GM23338 (cell line): ENCODE results near the gene DCST1. TPM values are rescaled to one million over a fixed set of nuclear protein-coding genes. Genes with fewer than 3 reads are reported as not detected.

Source experiments
- ATAC-seq: fragments of 200-7000 bp; cut with Tn5 transposase; 3 replicates; pipeline ENCODE4 v1.9.1; 2020
- DNase-seq: peaks from one replicate; pipeline ENCODE4 v3.0.0-alpha.2; 2015; ENCODE audit warnings: low spot score
- H2AFZ ChIP-seq: fragments of 200-600 bp; sonication (generic); 2 replicates; pipeline ENCODE4 v1.8.0; 2016; ENCODE audit warnings: antibody characterized with exemption, mild to moderate bottlenecking, moderate library complexity
- H3F3A ChIP-seq: fragments of 200-600 bp; sonication (generic); replicated peaks from 2 replicates; pipeline ENCODE4 v1.8.0; 2017; ENCODE audit warnings: antibody characterized with exemption, mixed run types, low read depth
- H3K27ac ChIP-seq: fragments of 200-600 bp; sonication (generic); 2 replicates; pipeline ENCODE4 v1.6.1; 2016; ENCODE audit warnings: low read depth
- H3K27me3 ChIP-seq: fragments of 200-600 bp; sonication (generic); 2 replicates; pipeline ENCODE4 v1.8.0; 2016; ENCODE audit warnings: mild to moderate bottlenecking, mixed run types, moderate library complexity; ENCODE audit not compliant: insufficient read depth
- H3K36me3 ChIP-seq: fragments of 200-600 bp; sonication (generic); 2 replicates; pipeline ENCODE4 v1.8.0; 2016; ENCODE audit warnings: mild to moderate bottlenecking; ENCODE audit not compliant: insufficient read depth
- H3K4me1 ChIP-seq: fragments of 200-600 bp; sonication (generic); 2 replicates; pipeline ENCODE4 v1.8.0; 2016; ENCODE audit warnings: mild to moderate bottlenecking, moderate library complexity; ENCODE audit not compliant: insufficient read depth
- H3K4me2 ChIP-seq: fragments of 200-600 bp; sonication (generic); 2 replicates; pipeline ENCODE4 v1.7.1; 2017; ENCODE audit warnings: mixed run types
- H3K4me3 ChIP-seq: fragments of 200-600 bp; sonication (generic); 2 replicates; pipeline ENCODE4 v1.6.1; 2016; ENCODE audit warnings: mixed run types
- H3K79me2 ChIP-seq: fragments of 200-600 bp; sonication (generic); replicated peaks from 2 replicates; pipeline ENCODE4 v1.8.0; 2017; ENCODE audit warnings: mild to moderate bottlenecking; ENCODE audit not compliant: insufficient read depth
- H3K9me2 ChIP-seq: fragments of 200-600 bp; sonication (generic); 2 replicates; pipeline ENCODE4 v1.8.0; 2017; ENCODE audit not compliant: insufficient read depth
- H4K20me1 ChIP-seq: fragments of 200-600 bp; sonication (generic); replicated peaks from 2 replicates; pipeline ENCODE4 v1.8.0; 2017; ENCODE audit warnings: mild to moderate bottlenecking; ENCODE audit not compliant: insufficient read depth
- H3K27ac Mint-ChIP-seq: 2 replicates; pipeline ENCODE4 v1.8.0; 2020; ENCODE audit warnings: inconsistent platforms, mild to moderate bottlenecking, moderate library complexity, mixed read lengths
- H3K27me3 Mint-ChIP-seq: 3 replicates; pipeline ENCODE4 v1.8.0; 2022; ENCODE audit warnings: low read depth, mild to moderate bottlenecking, moderate library complexity, mixed read lengths, inconsistent platforms; ENCODE audit not compliant: insufficient read depth, poor library complexity
- H3K36me3 Mint-ChIP-seq: 3 replicates; pipeline ENCODE4 v1.8.0; 2021; ENCODE audit warnings: low read depth, mild to moderate bottlenecking, inconsistent platforms, moderate library complexity, mixed read lengths
- H3K4me1 Mint-ChIP-seq: 3 replicates; pipeline ENCODE4 v1.8.0; 2020; ENCODE audit warnings: mild to moderate bottlenecking, inconsistent platforms, mixed read lengths
- H3K4me3 Mint-ChIP-seq: 3 replicates; pipeline ENCODE4 v1.8.0; 2021; ENCODE audit warnings: moderate library complexity, mild to moderate bottlenecking, inconsistent platforms, mixed read lengths
- H3K9me3 Mint-ChIP-seq: 3 replicates; pipeline ENCODE4 v1.8.0; 2020; ENCODE audit warnings: moderate library complexity, mild to moderate bottlenecking, inconsistent platforms, mixed read lengths
- CREB1 ChIP-seq: fragments of 250-450 bp; sonication (Bioruptor Pico); IDR thresholded peaks from 2 replicates; pipeline ENCODE4 v1.5.0; 2020; ENCODE audit warnings: low read depth, mild to moderate bottlenecking, moderate library complexity
- EZH2 ChIP-seq: fragments of 200-600 bp; sonication (generic); IDR thresholded peaks from one replicate; pipeline ENCODE4 v1.8.0; 2017; ENCODE audit warnings: antibody characterized with exemption, mild to moderate bottlenecking, low read depth; ENCODE audit not compliant: unreplicated experiment
- EZH2phosphoT487 ChIP-seq: fragments of 200-600 bp; sonication (generic); IDR thresholded peaks from one replicate; pipeline ENCODE4 v1.8.1; 2018; ENCODE audit warnings: antibody characterized with exemption; ENCODE audit not compliant: unreplicated experiment
- JUNB ChIP-seq: IDR thresholded peaks from one replicate; pipeline ENCODE4 v1.6.1; 2016; ENCODE audit warnings: antibody characterized with exemption; ENCODE audit not compliant: unreplicated experiment
- NANOG ChIP-seq: IDR thresholded peaks from 2 replicates; pipeline ENCODE4 v1.6.1; 2016; ENCODE audit warnings: antibody characterized with exemption, borderline replicate concordance
- POLR2AphosphoS5 ChIP-seq: IDR thresholded peaks from 2 replicates; pipeline ENCODE4 v1.6.1; 2016; ENCODE audit warnings: antibody characterized with exemption, low read depth
- STAT1 ChIP-seq: IDR thresholded peaks from one replicate; pipeline ENCODE4 v1.6.1; 2016; ENCODE audit warnings: antibody characterized with exemption; ENCODE audit not compliant: unreplicated experiment
- ZNF114 ChIP-seq: fragments of 250-450 bp; sonication (Bioruptor Pico); IDR thresholded peaks from 2 replicates; pipeline ENCODE4 v1.5.0; 2020; ENCODE audit warnings: mild to moderate bottlenecking, moderate library complexity
- ZNF331 ChIP-seq: fragments of 250-450 bp; sonication (Bioruptor Pico); IDR thresholded peaks from 2 replicates; pipeline ENCODE4 v1.5.0; 2020; ENCODE audit warnings: low read depth, mild to moderate bottlenecking, moderate library complexity
- polyA plus RNA-seq: library from polyadenylated mRNA; unstranded; fragments of >200 nt; fragmentation: Nextera tagmentation; extraction: Ambion mirVana; gene quantifications from 2 replicates; pipeline ENCODE4 v1.2.1, GENCODE V29; 2016
- total RNA-seq: library from RNA; depleted of rRNA; stranded (reverse); fragments of >200 nt; shearing (Covaris generic); gene quantifications from 2 replicates; pipeline ENCODE4 v1.2.3, GENCODE V29; 2014
- TF ChIP-seq, protein P1 (sequence below), 2 experiments: fragments of 200-600 bp in 1 of 2; sonication (generic) in 1 of 2; conservative IDR thresholded peaks; 2 replicates each; pipeline versions ENCODE4 v1.5.1 to v1.6.1; 2016 to 2017; ENCODE audit warnings: antibody characterized with exemption in 2 of 2, low read depth in 2 of 2, mild to moderate bottlenecking in 2 of 2, moderate library complexity in 1 of 2
- TF ChIP-seq, protein P2 (sequence below): fragments of 250-450 bp; sonication (Bioruptor Pico); IDR thresholded peaks from 2 replicates; pipeline ENCODE4 v1.5.0; 2020; ENCODE audit warnings: mild to moderate bottlenecking, moderate library complexity
- TF ChIP-seq, protein P3 (sequence below): IDR thresholded peaks from one replicate; pipeline ENCODE4 v1.6.1; 2018; ENCODE audit warnings: antibody characterized with exemption; ENCODE audit not compliant: unreplicated experiment
- TF ChIP-seq, protein P4 (sequence below): IDR thresholded peaks from 2 replicates; pipeline ENCODE4 v1.6.1; 2016; ENCODE audit warnings: antibody characterized with exemption

Gene DCST1
- total and polyA plus RNA-seq, 2 experiments from 2014 or later, result not detected

DNA sequence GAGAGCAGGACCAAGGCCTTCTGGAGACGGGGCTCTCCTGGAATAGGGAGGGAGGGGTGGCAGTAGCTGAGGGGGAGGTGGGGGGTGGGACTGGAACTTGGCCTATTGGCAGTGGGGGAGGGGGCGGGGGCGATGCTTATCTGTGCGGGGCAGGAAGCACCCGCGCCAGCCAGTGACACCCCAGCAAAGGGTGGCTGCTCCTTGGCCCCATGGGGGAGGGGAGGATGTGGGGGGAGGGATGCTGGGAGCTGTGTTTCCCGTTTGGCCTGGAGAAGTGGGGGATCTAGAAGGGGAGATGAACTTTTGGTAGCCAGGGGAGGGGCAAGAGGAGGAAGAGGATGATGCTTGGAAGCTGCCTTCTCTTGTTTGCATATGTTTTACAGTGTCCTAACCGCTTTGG lies 20.0 kb upstream of the DCST1 start:
- peaks cover 30% of the 10 kb centered on the region for H3K36me3 Mint-ChIP-seq
- no peak overlapping the region for H3K4me3 Mint-ChIP-seq
- no peak overlapping the region for H3K4me2 ChIP-seq
- H2AFZ ChIP-seq, result no peak overlapping the region
- H3K9me3 Mint-ChIP-seq, result no peaks in the 10 kb centered on the region
- H3K4me3 ChIP-seq, result no peak overlapping the region
- no peaks in the 10 kb centered on the region for H3K9me2 ChIP-seq
- DNase-seq, result no peak
- H3K27me3 ChIP-seq, result no peaks in the 10 kb centered on the region
- peaks cover 28% of the 10 kb centered on the region for H3K27me3 Mint-ChIP-seq
- ATAC-seq, result no peak
- H4K20me1 ChIP-seq, result peaks cover 10% of the 10 kb centered on the region
- H3K4me1 ChIP-seq, result peaks cover 50% of the 10 kb centered on the region
- peaks cover 57% of the 10 kb centered on the region for H3K4me1 Mint-ChIP-seq
- TF ChIP-seq ZNF331 (CRISPR knock-in tag) (no peak), JUNB (no peak), STAT1 (no peak), CREB1 (CRISPR knock-in tag) (no peak), EZH2 (no peak), NANOG (no peak), POLR2AphosphoS5 (no peak), EZH2phosphoT487 (no peak), ZNF114 (CRISPR knock-in tag) (no peak)
- TF ChIP-seq, protein P1, sequence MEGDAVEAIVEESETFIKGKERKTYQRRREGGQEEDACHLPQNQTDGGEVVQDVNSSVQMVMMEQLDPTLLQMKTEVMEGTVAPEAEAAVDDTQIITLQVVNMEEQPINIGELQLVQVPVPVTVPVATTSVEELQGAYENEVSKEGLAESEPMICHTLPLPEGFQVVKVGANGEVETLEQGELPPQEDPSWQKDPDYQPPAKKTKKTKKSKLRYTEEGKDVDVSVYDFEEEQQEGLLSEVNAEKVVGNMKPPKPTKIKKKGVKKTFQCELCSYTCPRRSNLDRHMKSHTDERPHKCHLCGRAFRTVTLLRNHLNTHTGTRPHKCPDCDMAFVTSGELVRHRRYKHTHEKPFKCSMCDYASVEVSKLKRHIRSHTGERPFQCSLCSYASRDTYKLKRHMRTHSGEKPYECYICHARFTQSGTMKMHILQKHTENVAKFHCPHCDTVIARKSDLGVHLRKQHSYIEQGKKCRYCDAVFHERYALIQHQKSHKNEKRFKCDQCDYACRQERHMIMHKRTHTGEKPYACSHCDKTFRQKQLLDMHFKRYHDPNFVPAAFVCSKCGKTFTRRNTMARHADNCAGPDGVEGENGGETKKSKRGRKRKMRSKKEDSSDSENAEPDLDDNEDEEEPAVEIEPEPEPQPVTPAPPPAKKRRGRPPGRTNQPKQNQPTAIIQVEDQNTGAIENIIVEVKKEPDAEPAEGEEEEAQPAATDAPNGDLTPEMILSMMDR (conservative IDR thresholded peaks at IDR 0.05; ENCODE audit: low read depth in 2 of 2), result no peak
- TF ChIP-seq, protein P2, sequence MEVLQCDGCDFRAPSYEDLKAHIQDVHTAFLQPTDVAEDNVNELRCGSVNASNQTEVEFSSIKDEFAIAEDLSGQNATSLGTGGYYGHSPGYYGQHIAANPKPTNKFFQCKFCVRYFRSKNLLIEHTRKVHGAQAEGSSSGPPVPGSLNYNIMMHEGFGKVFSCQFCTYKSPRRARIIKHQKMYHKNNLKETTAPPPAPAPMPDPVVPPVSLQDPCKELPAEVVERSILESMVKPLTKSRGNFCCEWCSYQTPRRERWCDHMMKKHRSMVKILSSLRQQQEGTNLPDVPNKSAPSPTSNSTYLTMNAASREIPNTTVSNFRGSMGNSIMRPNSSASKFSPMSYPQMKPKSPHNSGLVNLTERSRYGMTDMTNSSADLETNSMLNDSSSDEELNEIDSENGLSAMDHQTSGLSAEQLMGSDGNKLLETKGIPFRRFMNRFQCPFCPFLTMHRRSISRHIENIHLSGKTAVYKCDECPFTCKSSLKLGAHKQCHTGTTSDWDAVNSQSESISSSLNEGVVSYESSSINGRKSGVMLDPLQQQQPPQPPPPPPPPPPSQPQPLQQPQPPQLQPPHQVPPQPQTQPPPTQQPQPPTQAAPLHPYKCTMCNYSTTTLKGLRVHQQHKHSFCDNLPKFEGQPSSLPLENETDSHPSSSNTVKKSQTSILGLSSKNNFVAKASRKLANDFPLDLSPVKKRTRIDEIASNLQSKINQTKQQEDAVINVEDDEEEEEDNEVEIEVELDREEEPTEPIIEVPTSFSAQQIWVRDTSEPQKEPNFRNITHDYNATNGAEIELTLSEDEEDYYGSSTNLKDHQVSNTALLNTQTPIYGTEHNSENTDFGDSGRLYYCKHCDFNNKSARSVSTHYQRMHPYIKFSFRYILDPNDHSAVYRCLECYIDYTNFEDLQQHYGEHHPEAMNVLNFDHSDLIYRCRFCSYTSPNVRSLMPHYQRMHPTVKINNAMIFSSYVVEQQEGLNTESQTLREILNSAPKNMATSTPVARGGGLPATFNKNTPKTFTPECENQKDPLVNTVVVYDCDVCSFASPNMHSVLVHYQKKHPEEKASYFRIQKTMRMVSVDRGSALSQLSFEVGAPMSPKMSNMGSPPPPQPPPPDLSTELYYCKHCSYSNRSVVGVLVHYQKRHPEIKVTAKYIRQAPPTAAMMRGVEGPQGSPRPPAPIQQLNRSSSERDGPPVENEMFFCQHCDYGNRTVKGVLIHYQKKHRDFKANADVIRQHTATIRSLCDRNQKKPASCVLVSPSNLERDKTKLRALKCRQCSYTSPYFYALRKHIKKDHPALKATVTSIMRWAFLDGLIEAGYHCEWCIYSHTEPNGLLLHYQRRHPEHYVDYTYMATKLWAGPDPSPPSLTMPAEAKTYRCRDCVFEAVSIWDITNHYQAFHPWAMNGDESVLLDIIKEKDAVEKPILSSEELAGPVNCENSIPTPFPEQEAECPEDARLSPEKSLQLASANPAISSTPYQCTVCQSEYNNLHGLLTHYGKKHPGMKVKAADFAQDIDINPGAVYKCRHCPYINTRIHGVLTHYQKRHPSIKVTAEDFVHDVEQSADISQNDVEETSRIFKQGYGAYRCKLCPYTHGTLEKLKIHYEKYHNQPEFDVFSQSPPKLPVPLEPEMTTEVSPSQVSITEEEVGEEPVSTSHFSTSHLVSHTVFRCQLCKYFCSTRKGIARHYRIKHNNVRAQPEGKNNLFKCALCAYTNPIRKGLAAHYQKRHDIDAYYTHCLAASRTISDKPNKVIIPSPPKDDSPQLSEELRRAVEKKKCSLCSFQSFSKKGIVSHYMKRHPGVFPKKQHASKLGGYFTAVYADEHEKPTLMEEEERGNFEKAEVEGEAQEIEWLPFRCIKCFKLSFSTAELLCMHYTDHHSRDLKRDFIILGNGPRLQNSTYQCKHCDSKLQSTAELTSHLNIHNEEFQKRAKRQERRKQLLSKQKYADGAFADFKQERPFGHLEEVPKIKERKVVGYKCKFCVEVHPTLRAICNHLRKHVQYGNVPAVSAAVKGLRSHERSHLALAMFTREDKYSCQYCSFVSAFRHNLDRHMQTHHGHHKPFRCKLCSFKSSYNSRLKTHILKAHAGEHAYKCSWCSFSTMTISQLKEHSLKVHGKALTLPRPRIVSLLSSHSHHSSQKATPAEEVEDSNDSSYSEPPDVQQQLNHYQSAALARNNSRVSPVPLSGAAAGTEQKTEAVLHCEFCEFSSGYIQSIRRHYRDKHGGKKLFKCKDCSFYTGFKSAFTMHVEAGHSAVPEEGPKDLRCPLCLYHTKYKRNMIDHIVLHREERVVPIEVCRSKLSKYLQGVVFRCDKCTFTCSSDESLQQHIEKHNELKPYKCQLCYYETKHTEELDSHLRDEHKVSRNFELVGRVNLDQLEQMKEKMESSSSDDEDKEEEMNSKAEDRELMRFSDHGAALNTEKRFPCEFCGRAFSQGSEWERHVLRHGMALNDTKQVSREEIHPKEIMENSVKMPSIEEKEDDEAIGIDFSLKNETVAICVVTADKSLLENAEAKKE (CRISPR knock-in tag), result no peak
- TF ChIP-seq, protein P3, sequence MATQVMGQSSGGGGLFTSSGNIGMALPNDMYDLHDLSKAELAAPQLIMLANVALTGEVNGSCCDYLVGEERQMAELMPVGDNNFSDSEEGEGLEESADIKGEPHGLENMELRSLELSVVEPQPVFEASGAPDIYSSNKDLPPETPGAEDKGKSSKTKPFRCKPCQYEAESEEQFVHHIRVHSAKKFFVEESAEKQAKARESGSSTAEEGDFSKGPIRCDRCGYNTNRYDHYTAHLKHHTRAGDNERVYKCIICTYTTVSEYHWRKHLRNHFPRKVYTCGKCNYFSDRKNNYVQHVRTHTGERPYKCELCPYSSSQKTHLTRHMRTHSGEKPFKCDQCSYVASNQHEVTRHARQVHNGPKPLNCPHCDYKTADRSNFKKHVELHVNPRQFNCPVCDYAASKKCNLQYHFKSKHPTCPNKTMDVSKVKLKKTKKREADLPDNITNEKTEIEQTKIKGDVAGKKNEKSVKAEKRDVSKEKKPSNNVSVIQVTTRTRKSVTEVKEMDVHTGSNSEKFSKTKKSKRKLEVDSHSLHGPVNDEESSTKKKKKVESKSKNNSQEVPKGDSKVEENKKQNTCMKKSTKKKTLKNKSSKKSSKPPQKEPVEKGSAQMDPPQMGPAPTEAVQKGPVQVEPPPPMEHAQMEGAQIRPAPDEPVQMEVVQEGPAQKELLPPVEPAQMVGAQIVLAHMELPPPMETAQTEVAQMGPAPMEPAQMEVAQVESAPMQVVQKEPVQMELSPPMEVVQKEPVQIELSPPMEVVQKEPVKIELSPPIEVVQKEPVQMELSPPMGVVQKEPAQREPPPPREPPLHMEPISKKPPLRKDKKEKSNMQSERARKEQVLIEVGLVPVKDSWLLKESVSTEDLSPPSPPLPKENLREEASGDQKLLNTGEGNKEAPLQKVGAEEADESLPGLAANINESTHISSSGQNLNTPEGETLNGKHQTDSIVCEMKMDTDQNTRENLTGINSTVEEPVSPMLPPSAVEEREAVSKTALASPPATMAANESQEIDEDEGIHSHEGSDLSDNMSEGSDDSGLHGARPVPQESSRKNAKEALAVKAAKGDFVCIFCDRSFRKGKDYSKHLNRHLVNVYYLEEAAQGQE, result no peak
- TF ChIP-seq, protein P4, sequence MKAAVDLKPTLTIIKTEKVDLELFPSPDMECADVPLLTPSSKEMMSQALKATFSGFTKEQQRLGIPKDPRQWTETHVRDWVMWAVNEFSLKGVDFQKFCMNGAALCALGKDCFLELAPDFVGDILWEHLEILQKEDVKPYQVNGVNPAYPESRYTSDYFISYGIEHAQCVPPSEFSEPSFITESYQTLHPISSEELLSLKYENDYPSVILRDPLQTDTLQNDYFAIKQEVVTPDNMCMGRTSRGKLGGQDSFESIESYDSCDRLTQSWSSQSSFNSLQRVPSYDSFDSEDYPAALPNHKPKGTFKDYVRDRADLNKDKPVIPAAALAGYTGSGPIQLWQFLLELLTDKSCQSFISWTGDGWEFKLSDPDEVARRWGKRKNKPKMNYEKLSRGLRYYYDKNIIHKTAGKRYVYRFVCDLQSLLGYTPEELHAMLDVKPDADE, result no peak
- H3K27ac ChIP-seq, result no peak overlapping the region
- H3K27ac Mint-ChIP-seq, result no peak overlapping the region
- H3K79me2 ChIP-seq, result peaks cover 9% of the 10 kb centered on the region
- H3K36me3 ChIP-seq, result no peaks in the 10 kb centered on the region
- 0 out of 2 replicates have a peak, but pooled peaks cover 3% of the 10 kb centered on the region for H3F3A ChIP-seq
